ENCODE data around the gene MRPL12. TPM values are rescaled to one million over a fixed set of nuclear protein-coding genes. Genes with fewer than 3 reads are reported as not detected.
A peak's percentile ranks its signal among the peaks of the same experiment; 100 is the strongest.

Gene MRPL12
- total and polyA plus RNA-seq, 2 of the 13 experiments (the other 11 are each of a cell fraction or from before 2014, with no cell fraction given): 39.1 to 94.1 TPM

- TF ChIP-seq CENPBD1 (CRISPR knock-in tag; IDR thresholded peaks at IDR 0.05; ENCODE audit: borderline replicate concordance, low read depth) (no peak), FOXC1 (CRISPR knock-in tag; IDR thresholded peaks at IDR 0.05; ENCODE audit: borderline replicate concordance) (0 out of 2 replicates have a peak, but pooled peaks have one; percentile 57), ZNF737 (CRISPR knock-in tag; IDR thresholded peaks at IDR 0.05; ENCODE audit: borderline replicate concordance) (no peak), SKI (IDR thresholded peaks at IDR 0.05; ENCODE audit: partially characterized antibody) (no peak), ELK4 (CRISPR knock-in tag; IDR thresholded peaks at IDR 0.05; ENCODE audit: borderline replicate concordance) (no peak), SNAI1 (CRISPR knock-in tag; IDR thresholded peaks at IDR 0.05; ENCODE audit: borderline replicate concordance) (0 out of 2 replicates have a peak, but pooled peaks have one; percentile 49), ZNF326 (CRISPR knock-in tag; IDR thresholded peaks at IDR 0.05; ENCODE audit: borderline replicate concordance) (no peak), SETDB1 (CRISPR knock-in tag; IDR thresholded peaks at IDR 0.05; ENCODE audit: borderline replicate concordance) (no peak), ATF6 (CRISPR knock-in tag; conservative IDR thresholded peaks at IDR 0.05) (no peak), ZNF768 (CRISPR knock-in tag; IDR thresholded peaks at IDR 0.05) (no peak), GTF2F1 (IDR thresholded peaks at IDR 0.05; ENCODE audit: low read length) (no peak), ZNF331 (CRISPR knock-in tag; IDR thresholded peaks at IDR 0.05) (no peak), ATF1 (CRISPR knock-in tag; IDR thresholded peaks at IDR 0.05) (no peak), ZNF101 (CRISPR knock-in tag; IDR thresholded peaks at IDR 0.05; ENCODE audit: borderline replicate concordance, low read depth) (no peak), EED (CRISPR knock-in tag; IDR thresholded peaks at IDR 0.05) (no peak), CEBPG (CRISPR knock-in tag; IDR thresholded peaks at IDR 0.05) (no peak), KDM6A (CRISPR knock-in tag; IDR thresholded peaks at IDR 0.05; ENCODE audit: low read depth) (no peak), TAF1 (CRISPR knock-in tag; IDR thresholded peaks at IDR 0.05) (no peak), ZNF329 (CRISPR knock-in tag; IDR thresholded peaks at IDR 0.05; ENCODE audit: low read depth) (0 out of 2 replicates have a peak, but pooled peaks have one; percentile 44), FLYWCH1 (CRISPR knock-in tag; IDR thresholded peaks at IDR 0.05) (no peak), MED8 (CRISPR knock-in tag; IDR thresholded peaks at IDR 0.05; ENCODE audit: insufficient replicate concordance) (no peak), TFDP1 (CRISPR knock-in tag; IDR thresholded peaks at IDR 0.05; ENCODE audit: borderline replicate concordance) (peak; percentile 52; the same call in 1 of the 2 replicates), AKAP8 (CRISPR knock-in tag; IDR thresholded peaks at IDR 0.05) (no peak; the same call in 1 of the 2 replicates), SOX6 (IDR thresholded peaks at IDR 0.05) (no peak), SOX6 (CRISPR knock-in tag; IDR thresholded peaks at IDR 0.05) (0 out of 2 replicates have a peak, but pooled peaks have one; percentile 6), ZNF354B (CRISPR knock-in tag; IDR thresholded peaks at IDR 0.05) (0 out of 2 replicates have a peak, but pooled peaks have one; percentile 92), FOXA1 (IDR thresholded peaks at IDR 0.05) (no peak), FOXA1 (CRISPR knock-in tag; IDR thresholded peaks at IDR 0.05) (no peak)
These were observed 37.7 kb upstream of the MRPL12 start (continued) for GRCh38 chr17:81665205-81666091.

Data from HepG2 (cell line).